ENCODE data around the gene ZNF45. TPM values are rescaled to one million over a fixed set of nuclear protein-coding genes. Genes with fewer than 3 reads are reported as not detected.

ZNF45 gene
- total and polyA plus RNA-seq, 2 of the 4 experiments (the other 2 are of a cell fraction): 7.6 to 18.1 TPM

GRCh38 chr19:43908659-43909058 is 26.4 kb downstream of the ZNF45 start:
- Histone ChIP-seq H2AK5ac (ENCODE audit: low read depth, low read length) (no peak overlapping the region), H2BK5ac (ENCODE audit: low read depth, low read length, poor library complexity, severe bottlenecking) (no peak overlapping the region), H4K91ac (ENCODE audit: insufficient read depth, low read depth, low read length) (no peak overlapping the region), H4K8ac (ENCODE audit: low read depth in 2 of 2, low read length in 2 of 2) (no peak overlapping the region), H4K5ac (ENCODE audit: low read depth, low read length) (no peak overlapping the region), H3K36me3 (ENCODE audit: control insufficient read depth, insufficient read depth, low read length) (peaks cover 9% of the 10 kb centered on the region), H2AFZ (replicated peaks; ENCODE audit: low read length, poor library complexity) (no peak overlapping the region), H2BK120ac (ENCODE audit: low read depth, low read length) (no peak overlapping the region), H3K27me3 (ENCODE audit: control insufficient read depth, insufficient read depth, low read length) (no peaks in the 10 kb centered on the region), H2BK15ac (ENCODE audit: low read depth, low read length) (no peak overlapping the region), H3K23ac (ENCODE audit: low read depth, low read length) (no peak overlapping the region), H3K14ac (replicated peaks; ENCODE audit: low read depth, low read length) (no peak overlapping the region), H3K4me2 (ENCODE audit: low read depth, low read length) (no peak overlapping the region), H4K20me1 (ENCODE audit: insufficient read depth, low read length) (no peaks in the 10 kb centered on the region), H3K79me1 (ENCODE audit: low read depth in 1 of 2, low read length in 2 of 2) (no peaks in the 10 kb centered on the region), H3K9ac (ENCODE audit: low read depth, low read length) (no peak overlapping the region), H3K56ac (ENCODE audit: extremely low read depth, insufficient read depth, low read length) (no peak overlapping the region), H3K27ac (ENCODE audit: insufficient read depth, low read length) (no peak overlapping the region), H3K4me3 (ENCODE audit: insufficient read depth, low read depth, low read length) (no peak overlapping the region), H3K4me1 (ENCODE audit: control insufficient read depth, insufficient read depth, low read length) (no peaks in the 10 kb centered on the region), H2BK20ac (ENCODE audit: low read depth, low read length) (no peak overlapping the region), H2AK9ac (replicated peaks; ENCODE audit: low read depth, low read length, poor library complexity) (no peak overlapping the region), H3K4ac (ENCODE audit: low read depth, low read length) (no peak overlapping the region), H3K9me1 (ENCODE audit: insufficient read depth, low read length) (no peaks in the 10 kb centered on the region), H3K18ac (ENCODE audit: low read depth, low read length) (no peak overlapping the region), H3K9me3 (ENCODE audit: control insufficient read depth, insufficient read depth, low read length) (peaks cover 26% of the 10 kb centered on the region)
- in situ Hi-C loops (cut with MboI; ENCODE audit: low sequenced_read_pairs): no loop called here
- intact Hi-C loops (cut with micrococcal nuclease): no loop called here
- no peak for ATAC-seq (ENCODE audit: low read depth)
- DNase-seq: no peak
- BruUV-seq (replicated peaks): no TSS peak
- WGBS, 2 experiments (ENCODE audit: extremely low coverage in 2 of 2, insufficient read length in 1 of 2): 63% methylated on average over 1 of the region's 1 CpG; no CpG with 5 or more reads in 1 of the 2 experiments
- CTCF ChIA-PET: no interaction called here
- no peak for TF ChIP-seq SMC3 (IDR thresholded peaks at IDR 0.05; ENCODE audit: low read depth, low read length)
- dilution Hi-C loops (cut with HindIII; ENCODE audit: low sequenced_read_pairs, unreplicated experiment): no loop called here
- POLR2A ChIA-PET (ENCODE audit: unreplicated experiment): interaction anchor here (0.6 kb wide), 1 partner anchor 8 kb away, joined by 11 read pairs; no protein-coding TSS in a partner anchor
